Mucosa of descending colon (tissue), 3 donors: Measurements from ENCODE around the gene ITPRIP. TPM values are rescaled to one million over a fixed set of nuclear protein-coding genes. Genes with fewer than 3 reads are reported as not detected.
A peak's percentile ranks its signal among the peaks of the same experiment; 100 is the strongest.

Experiments used
- ATAC-seq: fragments of 200-7000 bp; cut with Tn5 transposase; one replicate; pipeline ENCODE4 v1.9.1; 2020; ENCODE audit warnings: mild to moderate bottlenecking, moderate library complexity
- DNase-seq, 3 donors: peaks; one replicate each; pipeline ENCODE4 v3.0.0-alpha.2; 2020
- H3K36me3 ChIP-seq: fragments of 200-600 bp; one replicate; pipeline ENCODE4 v1.8.0; 2021; ENCODE audit warnings: low read depth, mild to moderate bottlenecking
- H3K4me1 ChIP-seq: fragments of 200-600 bp; one replicate; pipeline ENCODE4 v1.8.0; 2021; ENCODE audit warnings: low read depth, mild to moderate bottlenecking
- H3K4me3 ChIP-seq: fragments of 200-600 bp; one replicate; pipeline ENCODE4 v1.8.0; 2021; ENCODE audit warnings: mild to moderate bottlenecking
- H3K9me3 ChIP-seq: fragments of 200-600 bp; one replicate; pipeline ENCODE4 v1.8.0; 2021; ENCODE audit warnings: mild to moderate bottlenecking
- intact Hi-C, 2 donors: fragments of 100-400 bp; cut with DNase I in 1 of 2; cut with micrococcal nuclease in 1 of 2; formaldehyde crosslinking; loops; one replicate each; pipeline versions ENCODE4 v1.11.0 to v1.11.1; 2022; cut with DNase I, micrococcal nuclease
- total RNA-seq, 3 donors: library from RNA; stranded (reverse); fragmentation: NEBNext Ultra II Directional in 2 of 3; extraction: Animal tissue kit (Norgen Biotek cat#: 25700) in 2 of 3; gene quantifications; one replicate each; pipeline versions ENCODE4 v1.2.1 to v1.2.4, GENCODE V29; 2021 to 2023
- TF ChIP-seq, protein P1 (sequence below): fragments of 200-600 bp; IDR thresholded peaks from one replicate; pipeline ENCODE4 v1.8.0; 2022; ENCODE audit warnings: antibody characterized with exemption, mild to moderate bottlenecking
- donor health status: DM: no; HTN: no; CAD: no; lungs with moderate emphysema.
- donor health status: DM: no; HTN: no; CAD: no.
- donor health status: DM: no; HTN: yes; CAD: no.

ITPRIP gene
- total RNA-seq, 3 donors from 2014 or later = 3.2 to 10.7 (median 5.7) TPM

DNA sequence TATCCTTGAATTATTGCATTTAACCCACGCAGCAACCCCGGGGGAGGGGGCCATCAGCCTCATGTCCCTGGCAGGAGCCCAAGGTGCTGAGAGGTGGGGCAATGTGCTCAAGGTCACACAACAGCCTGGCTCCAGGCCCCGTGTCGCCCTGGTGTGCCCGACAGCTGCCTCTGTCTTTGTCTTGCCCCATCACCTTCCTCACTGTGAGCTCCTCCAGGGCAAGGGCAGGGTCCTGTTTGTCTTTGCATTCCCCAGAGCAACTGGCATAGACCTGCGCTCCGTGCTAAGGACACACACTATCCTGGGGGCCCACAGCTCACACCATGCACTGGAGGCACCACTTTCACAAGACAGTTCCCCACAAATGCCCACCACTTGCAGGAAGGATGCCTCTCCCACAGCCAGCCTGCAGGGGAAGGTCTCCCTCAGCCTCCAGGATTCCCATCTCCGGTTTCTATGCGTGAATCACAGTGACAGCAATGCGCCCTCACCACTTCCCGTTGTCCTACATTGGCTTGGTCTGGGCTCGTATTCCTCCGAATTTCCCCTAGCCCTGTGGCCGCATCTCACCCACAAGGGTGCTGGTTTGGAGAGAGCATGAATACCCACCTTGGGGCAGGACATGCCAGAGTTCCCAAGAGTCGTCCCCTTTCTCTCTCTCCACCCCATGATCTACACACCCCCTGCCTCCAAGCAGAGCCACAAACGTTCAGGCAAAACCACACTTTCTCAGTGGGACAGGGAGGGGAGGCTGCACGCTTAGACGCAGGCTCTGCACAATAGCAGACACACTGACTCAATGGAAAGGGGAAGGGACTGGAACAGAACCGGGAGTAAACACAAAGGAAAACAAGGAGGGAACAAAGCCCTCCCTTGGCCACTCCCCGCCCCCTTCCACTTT lies 10.3 kb downstream of the ITPRIP start:
- Histone ChIP-seq H3K4me1 (peaks cover 33% of the 10 kb centered on the region), H3K4me3 (no peak overlapping the region), H3K9me3 (no peaks in the 10 kb centered on the region), H3K36me3 (no peaks in the 10 kb centered on the region)
- TF ChIP-seq, protein P1, sequence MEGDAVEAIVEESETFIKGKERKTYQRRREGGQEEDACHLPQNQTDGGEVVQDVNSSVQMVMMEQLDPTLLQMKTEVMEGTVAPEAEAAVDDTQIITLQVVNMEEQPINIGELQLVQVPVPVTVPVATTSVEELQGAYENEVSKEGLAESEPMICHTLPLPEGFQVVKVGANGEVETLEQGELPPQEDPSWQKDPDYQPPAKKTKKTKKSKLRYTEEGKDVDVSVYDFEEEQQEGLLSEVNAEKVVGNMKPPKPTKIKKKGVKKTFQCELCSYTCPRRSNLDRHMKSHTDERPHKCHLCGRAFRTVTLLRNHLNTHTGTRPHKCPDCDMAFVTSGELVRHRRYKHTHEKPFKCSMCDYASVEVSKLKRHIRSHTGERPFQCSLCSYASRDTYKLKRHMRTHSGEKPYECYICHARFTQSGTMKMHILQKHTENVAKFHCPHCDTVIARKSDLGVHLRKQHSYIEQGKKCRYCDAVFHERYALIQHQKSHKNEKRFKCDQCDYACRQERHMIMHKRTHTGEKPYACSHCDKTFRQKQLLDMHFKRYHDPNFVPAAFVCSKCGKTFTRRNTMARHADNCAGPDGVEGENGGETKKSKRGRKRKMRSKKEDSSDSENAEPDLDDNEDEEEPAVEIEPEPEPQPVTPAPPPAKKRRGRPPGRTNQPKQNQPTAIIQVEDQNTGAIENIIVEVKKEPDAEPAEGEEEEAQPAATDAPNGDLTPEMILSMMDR = no peak
- DNase-seq (no peak), ATAC-seq (no peak)
- intact Hi-C loops = no loop called here

DNA sequence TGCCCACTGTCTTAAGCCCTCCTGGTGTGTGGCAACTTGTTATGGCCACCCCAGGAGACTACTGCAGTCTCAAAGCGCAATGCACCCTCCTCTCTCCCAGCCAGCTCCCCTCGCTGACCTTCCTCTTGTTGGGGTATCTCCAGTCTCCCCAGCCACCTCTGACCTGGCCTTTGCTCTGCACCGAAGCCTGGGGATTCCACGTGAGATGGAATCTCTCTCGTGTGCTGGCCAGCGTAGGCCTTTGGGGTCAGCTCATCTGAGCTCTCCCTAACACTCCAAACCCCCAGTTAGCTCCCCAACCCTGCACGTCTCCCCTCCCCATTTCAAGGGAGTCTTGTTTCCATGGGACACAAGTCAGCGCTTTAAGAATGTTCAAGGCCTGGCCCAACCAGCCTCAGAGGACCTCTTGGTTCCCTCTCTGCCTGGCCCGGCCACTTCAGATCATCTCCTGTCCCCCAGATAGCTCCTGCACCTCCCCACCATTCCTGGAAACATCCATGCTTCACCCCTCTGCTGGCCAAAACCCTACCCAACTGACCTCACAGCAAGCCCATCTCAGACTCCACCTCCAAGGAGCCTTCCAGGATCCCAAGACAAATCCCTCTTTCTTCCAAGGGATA lies 11.2 kb downstream of the ITPRIP start:
- intact Hi-C loops = no loop called here
- Histone ChIP-seq H3K36me3 (no peaks in the 10 kb centered on the region), H3K9me3 (no peaks in the 10 kb centered on the region), H3K4me1 (peaks cover 36% of the 10 kb centered on the region), H3K4me3 (no peak overlapping the region)
- no peak for ATAC-seq
- DNase-seq = no peak
- TF ChIP-seq, protein P1 = no peak

DNA sequence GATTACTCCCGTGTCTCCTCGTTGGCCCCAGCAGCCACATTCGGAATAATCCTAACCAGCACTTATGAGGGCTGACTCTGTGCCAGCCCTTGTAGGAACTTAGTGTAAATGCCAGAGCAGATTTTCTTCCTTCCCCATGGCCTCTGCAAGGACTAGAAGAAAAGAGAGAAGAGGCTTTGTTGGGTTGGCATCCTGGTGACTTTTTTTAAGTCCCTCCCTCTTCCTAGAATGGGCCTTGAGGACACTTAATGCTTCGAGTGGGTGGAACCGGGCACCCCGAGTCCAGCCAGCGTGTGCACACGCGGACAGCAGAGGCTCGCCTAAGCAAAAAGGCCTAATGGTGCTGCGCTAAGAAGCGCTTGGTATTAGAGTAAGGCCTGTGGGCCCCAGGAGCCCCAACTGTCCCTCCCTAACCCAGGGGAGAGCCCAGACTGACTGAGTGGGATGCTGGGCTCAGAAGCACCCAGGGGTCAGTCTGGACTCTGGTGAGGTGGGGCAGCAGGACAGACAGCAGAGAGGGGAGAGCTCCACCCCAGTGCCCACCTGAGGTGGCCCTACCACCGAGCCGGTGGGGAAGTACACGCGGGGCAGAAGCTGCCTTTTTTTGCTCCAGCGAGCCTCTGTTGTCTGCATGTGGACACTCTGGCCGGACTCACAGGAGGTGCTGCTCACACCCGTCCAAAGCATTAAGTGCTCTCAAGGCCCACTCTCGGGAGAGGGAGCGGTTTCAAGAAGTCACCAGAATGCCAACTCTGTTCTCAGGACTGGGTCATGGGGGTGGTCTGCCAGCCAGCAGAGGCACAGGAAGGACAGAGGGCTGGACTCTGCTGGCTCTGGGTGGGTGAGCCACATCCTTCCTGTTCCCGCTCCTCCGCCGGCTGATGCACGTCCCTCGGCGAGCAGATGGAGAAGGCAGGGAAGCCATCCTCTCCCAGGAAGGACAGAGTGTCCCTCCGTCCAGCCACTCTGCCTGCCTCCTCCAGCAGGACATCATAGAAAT lies 12.5 kb downstream of the ITPRIP start:
- intact Hi-C loops = no loop called here
- H3K4me1 ChIP-seq = peaks cover 24% of the 10 kb centered on the region
- TF ChIP-seq, protein P1 = no peak
- ATAC-seq (no peak), DNase-seq (no peak)
- H3K9me3 ChIP-seq = no peaks in the 10 kb centered on the region
- H3K36me3 ChIP-seq = no peaks in the 10 kb centered on the region
- H3K4me3 ChIP-seq = no peak overlapping the region

DNA sequence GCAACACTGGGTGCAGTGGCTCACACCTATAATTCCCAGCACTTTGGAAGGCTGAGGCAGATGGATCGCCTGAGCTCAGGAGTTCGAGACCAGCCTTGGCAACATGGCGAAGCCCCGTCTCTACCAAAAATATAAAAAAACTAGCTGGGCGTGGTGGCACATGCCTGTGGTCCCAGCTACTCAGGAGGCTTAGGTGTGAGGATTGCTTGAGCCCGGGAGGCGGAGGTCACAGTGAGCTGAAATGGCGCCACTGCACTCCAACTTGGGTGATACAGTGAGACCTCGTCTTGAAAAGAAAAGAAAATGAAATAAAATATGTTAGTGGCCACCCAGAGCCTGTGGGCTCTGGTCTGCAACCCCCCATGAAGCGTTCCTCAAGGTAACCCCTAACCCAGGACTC lies 13.3 kb downstream of the ITPRIP start:
- Histone ChIP-seq H3K4me3 (no peak overlapping the region), H3K4me1 (peaks cover 16% of the 10 kb centered on the region), H3K9me3 (no peaks in the 10 kb centered on the region), H3K36me3 (no peaks in the 10 kb centered on the region)
- no peak for ATAC-seq
- intact Hi-C loops = no loop called here
- TF ChIP-seq, protein P1 = no peak
- DNase-seq = no peak

DNA sequence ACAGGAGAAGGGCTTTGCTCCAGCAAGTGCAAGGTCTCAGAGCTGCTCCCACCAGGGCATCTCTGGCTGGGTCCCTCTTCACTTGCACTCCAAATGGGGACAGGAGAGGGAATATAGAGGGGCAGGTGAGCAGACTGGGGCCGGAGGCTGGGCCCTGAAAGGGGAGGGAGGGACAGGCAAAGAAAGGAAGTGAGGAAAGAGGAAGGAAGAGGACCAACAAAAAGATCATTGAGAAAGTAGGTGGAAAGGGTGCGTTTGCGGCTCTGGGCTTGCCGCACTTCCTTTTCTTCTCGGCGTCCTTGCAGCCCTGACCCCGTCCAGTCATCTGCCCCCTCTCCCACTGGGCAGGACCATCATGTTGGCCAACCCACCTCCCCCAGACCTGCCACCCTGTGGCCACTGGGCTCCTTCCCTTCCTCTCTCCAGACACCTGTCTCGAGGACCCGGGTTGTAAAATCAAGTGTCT lies 14.0 kb downstream of the ITPRIP start:
- TF ChIP-seq, protein P1 = no peak
- no peak overlapping the region for H3K4me3 ChIP-seq
- H3K4me1 ChIP-seq = peaks cover 10% of the 10 kb centered on the region
- no peaks in the 10 kb centered on the region for H3K36me3 ChIP-seq
- DNase-seq (peak in 1 of 3 donors; percentile 64), ATAC-seq (peak; percentile 5)
- intact Hi-C loops = no loop called here
- no peaks in the 10 kb centered on the region for H3K9me3 ChIP-seq
